ENCODE data around the gene GALNT14. TPM values are rescaled to one million over a fixed set of nuclear protein-coding genes. Genes with fewer than 3 reads are reported as not detected.

GALNT14 gene
- total RNA-seq, 1 donor from 2014 or later: 151 TPM

Other genes starting within 250 kb of the GALNT14 start
- gene CAPN14, start 79.1 kb upstream of the GALNT14 start, total RNA-seq: 0.20 and 1.6 TPM in 2 replicates
- gene EHD3, start 95.7 kb upstream of the GALNT14 start, total RNA-seq: 5.4 and 9.5 TPM in 2 replicates